ENCODE measurements around the gene ZDHHC14. TPM values are rescaled to one million over a fixed set of nuclear protein-coding genes. Genes with fewer than 3 reads are reported as not detected.

Gene ZDHHC14
- total and polyA plus RNA-seq, 2 experiments from 2014 or later: 3.0 to 7.4 TPM

- TF ChIP-seq ETS1 (IDR thresholded peaks at IDR 0.05): no peak
- TF ChIP-seq CTCF (conservative IDR thresholded peaks at IDR 0.05; ENCODE audit: low read depth in 2 of 2): no peak
- no peak for TF ChIP-seq EZH2 (IDR thresholded peaks at IDR 0.05; ENCODE audit: low read depth, unreplicated experiment)
- TF ChIP-seq NANOG (IDR thresholded peaks at IDR 0.05; ENCODE audit: borderline replicate concordance): no peak
- TF ChIP-seq REST (IDR thresholded peaks at IDR 0.05; ENCODE audit: unreplicated experiment): no peak
Observed at GRCh38 chr6:157521362-157522335, 140.7 kb downstream of the ZDHHC14 start (continued).

GRCh38 chr6:157522472-157522871 is 141.5 kb downstream of the ZDHHC14 start:
- no peaks in the 10 kb centered on the region for H3K36me3 ChIP-seq (ENCODE audit: insufficient read depth)
- peaks cover 3% of the 10 kb centered on the region for H3K36me3 Mint-ChIP-seq (ENCODE audit: low read depth)
- H3F3A ChIP-seq (replicated peaks; ENCODE audit: low read depth): no peaks in the 10 kb centered on the region
- H3K27me3 Mint-ChIP-seq (ENCODE audit: insufficient read depth, low read depth, poor library complexity): peaks cover 6% of the 10 kb centered on the region
- no peak for TF ChIP-seq REST (IDR thresholded peaks at IDR 0.05; ENCODE audit: unreplicated experiment)
- TF ChIP-seq POLR2AphosphoS5 (IDR thresholded peaks at IDR 0.05; ENCODE audit: low read depth): no peak
- no peak for TF ChIP-seq EZH2phosphoT487 (IDR thresholded peaks at IDR 0.05; ENCODE audit: unreplicated experiment)
- TF ChIP-seq STAT1 (IDR thresholded peaks at IDR 0.05; ENCODE audit: unreplicated experiment): no peak
- no peak for TF ChIP-seq CREB1 (CRISPR knock-in tag; IDR thresholded peaks at IDR 0.05; ENCODE audit: low read depth)
- no peak for TF ChIP-seq CTCF (conservative IDR thresholded peaks at IDR 0.05; ENCODE audit: low read depth in 2 of 2)
- no peak for TF ChIP-seq ZNF114 (CRISPR knock-in tag; IDR thresholded peaks at IDR 0.05)
- no peak for TF ChIP-seq ZNF331 (CRISPR knock-in tag; IDR thresholded peaks at IDR 0.05; ENCODE audit: low read depth)
- no peaks in the 10 kb centered on the region for H3K27me3 ChIP-seq (ENCODE audit: insufficient read depth)
- no peak overlapping the region for H3K27ac ChIP-seq (ENCODE audit: low read depth)
- peaks cover 21% of the 10 kb centered on the region for H3K4me1 Mint-ChIP-seq
- no peak overlapping the region for H3K4me3 ChIP-seq
- peaks cover 24% of the 10 kb centered on the region for H3K4me1 ChIP-seq (ENCODE audit: insufficient read depth)
- no peak overlapping the region for H3K4me2 ChIP-seq
- no peak overlapping the region for H2AFZ ChIP-seq
- no peak for ATAC-seq
- no peaks in the 10 kb centered on the region for H3K79me2 ChIP-seq (replicated peaks; ENCODE audit: insufficient read depth)
- H3K9me3 Mint-ChIP-seq: no peaks in the 10 kb centered on the region
- no peak overlapping the region for H3K27ac Mint-ChIP-seq
- H3K9me2 ChIP-seq (ENCODE audit: insufficient read depth): no peaks in the 10 kb centered on the region
- no peak for DNase-seq (ENCODE audit: low spot score)
- no peaks in the 10 kb centered on the region for H4K20me1 ChIP-seq (replicated peaks; ENCODE audit: insufficient read depth)
- no peak overlapping the region for H3K4me3 Mint-ChIP-seq
